Smooth muscle cell (in vitro differentiated cells): ENCODE measurements around the gene TRAF7. TPM values are rescaled to one million over a fixed set of nuclear protein-coding genes. Genes with fewer than 3 reads are reported as not detected.

Source experiments
- DNase-seq: peaks from one replicate; lab custom pipeline; 2025; ENCODE audit not compliant: unreplicated experiment; lab: John Stamatoyannopoulos, UW
- H2AFZ ChIP-seq: fragments of 200-600 bp; sonication (generic); 2 replicates; pipeline ENCODE4 v1.6.0; 2016; ENCODE audit warnings: antibody characterized with exemption, low read depth, mild to moderate bottlenecking
- H3F3A ChIP-seq: fragments of 200-600 bp; sonication (generic); 2 replicates; pipeline ENCODE4 v1.6.0; 2017; ENCODE audit warnings: antibody characterized with exemption, low read depth
- H3K27ac ChIP-seq: fragments of 200-600 bp; sonication (generic); 2 replicates; pipeline ENCODE4 v1.5.1; 2016; ENCODE audit warnings: low read depth, mild to moderate bottlenecking
- H3K27me3 ChIP-seq: fragments of 200-600 bp; sonication (generic); 2 replicates; pipeline ENCODE4 v1.6.1; 2016; ENCODE audit warnings: low read depth, mild to moderate bottlenecking
- H3K36me3 ChIP-seq: fragments of 200-600 bp; sonication (generic); 2 replicates; pipeline ENCODE4 v1.5.1; 2016; ENCODE audit warnings: low read depth
- H3K4me1 ChIP-seq: fragments of 200-600 bp; sonication (generic); 2 replicates; pipeline ENCODE4 v1.5.1; 2016; ENCODE audit warnings: low read depth
- H3K4me2 ChIP-seq: fragments of 200-600 bp; sonication (generic); 2 replicates; pipeline ENCODE4 v1.6.0; 2016; ENCODE audit warnings: mild to moderate bottlenecking
- H3K4me3 ChIP-seq: fragments of 200-600 bp; sonication (generic); 2 replicates; pipeline ENCODE4 v1.5.1; 2016; ENCODE audit warnings: mild to moderate bottlenecking
- H3K79me2 ChIP-seq: fragments of 200-600 bp; sonication (generic); 2 replicates; pipeline ENCODE4 v1.6.0; 2016; ENCODE audit warnings: low read depth, mild to moderate bottlenecking
- H3K9ac ChIP-seq: fragments of 200-600 bp; sonication (generic); 2 replicates; pipeline ENCODE4 v1.6.0; 2016; ENCODE audit warnings: low read depth
- H3K9me3 ChIP-seq: fragments of 200-600 bp; sonication (generic); replicated peaks from 2 replicates; pipeline ENCODE4 v1.5.1; 2016; ENCODE audit warnings: low read depth
- H4K20me1 ChIP-seq: fragments of 200-600 bp; sonication (generic); 2 replicates; pipeline ENCODE4 v1.6.0; 2016; ENCODE audit warnings: low read depth
- CTCF ChIP-seq: fragments of 200-600 bp; sonication (generic); IDR thresholded peaks from 2 replicates; pipeline ENCODE4 v1.5.1; 2017; ENCODE audit warnings: borderline replicate concordance, mild to moderate bottlenecking, antibody characterized with exemption; ENCODE audit not compliant: insufficient read depth, poor library complexity, severe bottlenecking
- WGBS: methylation state at CpG from one replicate; pipeline ENCODE4 v1.1.7; 2016; ENCODE audit warnings: low lambda C conversion rate; 5-methylcytosine and 5-hydroxymethylcytosine counted together
- polyA plus RNA-seq: library from polyadenylated mRNA; unstranded; fragments of >200 nt; fragmentation: Nextera tagmentation; extraction: Ambion mirVana; gene quantifications from 2 replicates; pipeline ENCODE4 v1.2.1, GENCODE V29; 2016
- total RNA-seq: library from RNA; depleted of rRNA; stranded (reverse); fragments of >200 nt; gene quantifications from 2 replicates; pipeline ENCODE4 v1.2.3, GENCODE V29; 2014

TRAF7 gene
- total and polyA plus RNA-seq, 2 experiments from 2014 or later = 27.5 to 52.6 TPM

GRCh38 chr16:2179107-2179501 is 23.5 kb downstream of the TRAF7 start:
- no peak overlapping the region for H3K9ac ChIP-seq
- H3K79me2 ChIP-seq = no peaks in the 10 kb centered on the region
- no peak overlapping the region for H3K27ac ChIP-seq
- no peak overlapping the region for H3K4me2 ChIP-seq
- WGBS = 73% methylated on average over 8 of the region's 50 CpGs
- no peaks in the 10 kb centered on the region for H4K20me1 ChIP-seq
- no peaks in the 10 kb centered on the region for H3K9me3 ChIP-seq
- no peaks in the 10 kb centered on the region for H3K36me3 ChIP-seq
- H3F3A ChIP-seq = no peaks in the 10 kb centered on the region
- DNase-seq = no peak
- no peak overlapping the region for H3K4me3 ChIP-seq
- no peak for TF ChIP-seq CTCF
- no peak overlapping the region for H2AFZ ChIP-seq
- H3K27me3 ChIP-seq = no peaks in the 10 kb centered on the region
- no peaks in the 10 kb centered on the region for H3K4me1 ChIP-seq

- TF ChIP-seq CTCF = no peak
- no peaks in the 10 kb centered on the region for H4K20me1 ChIP-seq
- DNase-seq = no peak
- no peaks in the 10 kb centered on the region for H3K79me2 ChIP-seq
- no peak overlapping the region for H3K9ac ChIP-seq
- over 99% methylated on average over 25 of the region's 31 CpGs for WGBS
- H3F3A ChIP-seq = no peaks in the 10 kb centered on the region
- H3K36me3 ChIP-seq = no peaks in the 10 kb centered on the region
- no peak overlapping the region for H3K4me2 ChIP-seq
- no peak overlapping the region for H2AFZ ChIP-seq
- no peaks in the 10 kb centered on the region for H3K27me3 ChIP-seq
- H3K9me3 ChIP-seq = no peaks in the 10 kb centered on the region
- no peaks in the 10 kb centered on the region for H3K4me1 ChIP-seq
- H3K4me3 ChIP-seq = no peak overlapping the region
- H3K27ac ChIP-seq = no peak overlapping the region
Measured at GRCh38 chr16:2179576-2179975, 24.0 kb downstream of the TRAF7 start.

GRCh38 chr16:2180461-2180860 is 24.9 kb downstream of the TRAF7 start:
- no peak for TF ChIP-seq CTCF
- no peaks in the 10 kb centered on the region for H3K27me3 ChIP-seq
- no peak overlapping the region for H3K4me2 ChIP-seq
- WGBS = 94% methylated on average over 18 of the region's 43 CpGs
- DNase-seq = no peak
- H3K4me3 ChIP-seq = no peak overlapping the region
- no peaks in the 10 kb centered on the region for H3K9me3 ChIP-seq
- H3K79me2 ChIP-seq = no peaks in the 10 kb centered on the region
- H3K4me1 ChIP-seq = no peaks in the 10 kb centered on the region
- H4K20me1 ChIP-seq = no peaks in the 10 kb centered on the region
- no peaks in the 10 kb centered on the region for H3F3A ChIP-seq
- no peak overlapping the region for H3K27ac ChIP-seq
- no peak overlapping the region for H3K9ac ChIP-seq
- H3K36me3 ChIP-seq = no peaks in the 10 kb centered on the region
- H2AFZ ChIP-seq = no peak overlapping the region
